ENCODE results near the gene ATP1A3.

The ATP1A3 gene

GRCh38 chr19:41924151-41925145 lies 69.6 kb downstream of the ATP1A3 start:
- peaks cover 50% of the 10 kb centered on the region for H3K27me3 ChIP-seq (ENCODE audit: insufficient read depth, low read depth, severe bottlenecking)
- TF ChIP-seq, protein P1, sequence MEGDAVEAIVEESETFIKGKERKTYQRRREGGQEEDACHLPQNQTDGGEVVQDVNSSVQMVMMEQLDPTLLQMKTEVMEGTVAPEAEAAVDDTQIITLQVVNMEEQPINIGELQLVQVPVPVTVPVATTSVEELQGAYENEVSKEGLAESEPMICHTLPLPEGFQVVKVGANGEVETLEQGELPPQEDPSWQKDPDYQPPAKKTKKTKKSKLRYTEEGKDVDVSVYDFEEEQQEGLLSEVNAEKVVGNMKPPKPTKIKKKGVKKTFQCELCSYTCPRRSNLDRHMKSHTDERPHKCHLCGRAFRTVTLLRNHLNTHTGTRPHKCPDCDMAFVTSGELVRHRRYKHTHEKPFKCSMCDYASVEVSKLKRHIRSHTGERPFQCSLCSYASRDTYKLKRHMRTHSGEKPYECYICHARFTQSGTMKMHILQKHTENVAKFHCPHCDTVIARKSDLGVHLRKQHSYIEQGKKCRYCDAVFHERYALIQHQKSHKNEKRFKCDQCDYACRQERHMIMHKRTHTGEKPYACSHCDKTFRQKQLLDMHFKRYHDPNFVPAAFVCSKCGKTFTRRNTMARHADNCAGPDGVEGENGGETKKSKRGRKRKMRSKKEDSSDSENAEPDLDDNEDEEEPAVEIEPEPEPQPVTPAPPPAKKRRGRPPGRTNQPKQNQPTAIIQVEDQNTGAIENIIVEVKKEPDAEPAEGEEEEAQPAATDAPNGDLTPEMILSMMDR (IDR thresholded peaks at IDR 0.05; ENCODE audit: low read depth, low read length) = no peak
- no peak overlapping the region for H3K27ac ChIP-seq
- H3K4me3 ChIP-seq (ENCODE audit: low read depth, low read length) = no peak overlapping the region
- no peaks in the 10 kb centered on the region for H3K9me3 ChIP-seq (ENCODE audit: severe bottlenecking)
- H3K36me3 ChIP-seq = no peaks in the 10 kb centered on the region
- no peak for DNase-seq

- no peak for DNase-seq
- Histone ChIP-seq H3K27ac (no peak overlapping the region), H3K4me3 (ENCODE audit: low read depth, low read length) (no peak overlapping the region), H3K36me3 (no peaks in the 10 kb centered on the region), H3K9me3 (ENCODE audit: severe bottlenecking) (no peaks in the 10 kb centered on the region), H3K27me3 (ENCODE audit: insufficient read depth, low read depth, severe bottlenecking) (peaks cover 43% of the 10 kb centered on the region)
- TF ChIP-seq, protein P1 (IDR thresholded peaks at IDR 0.05; ENCODE audit: low read depth, low read length) = no peak
Measured at GRCh38 chr19:41923045-41923788, 70.8 kb downstream of the ATP1A3 start.

DNA sequence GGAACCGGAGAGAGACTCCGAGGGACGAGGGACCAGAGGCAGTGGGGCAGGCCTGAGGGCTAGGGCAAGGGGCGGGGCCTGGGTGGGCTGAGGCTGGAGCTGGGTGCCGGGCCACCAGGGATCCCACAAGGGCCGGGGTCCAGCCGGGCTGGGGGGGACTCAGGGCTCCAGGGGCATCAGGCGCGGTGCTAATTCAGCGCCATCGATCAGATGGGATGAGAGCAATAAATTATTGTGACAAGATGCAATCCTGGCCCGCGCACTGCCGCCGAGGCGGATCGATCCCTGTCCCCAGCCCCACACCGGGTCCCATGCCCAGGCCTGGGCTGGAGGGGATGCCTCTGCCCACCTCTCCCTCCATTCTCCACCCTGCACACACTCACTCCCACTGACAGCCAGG lies 71.4 kb downstream of the ATP1A3 start:
- H3K36me3 ChIP-seq = no peaks in the 10 kb centered on the region
- no peak overlapping the region for H3K4me3 ChIP-seq (ENCODE audit: low read depth, low read length)
- TF ChIP-seq, protein P1 (IDR thresholded peaks at IDR 0.05; ENCODE audit: low read depth, low read length) = no peak
- no peak overlapping the region for H3K27ac ChIP-seq
- no peaks in the 10 kb centered on the region for H3K9me3 ChIP-seq (ENCODE audit: severe bottlenecking)
- peaks cover 42% of the 10 kb centered on the region for H3K27me3 ChIP-seq (ENCODE audit: insufficient read depth, low read depth, severe bottlenecking)
- no peak for DNase-seq

- Histone ChIP-seq H3K4me3 (ENCODE audit: low read depth, low read length) (no peak overlapping the region), H3K27me3 (ENCODE audit: insufficient read depth, low read depth, severe bottlenecking) (peaks cover 35% of the 10 kb centered on the region), H3K9me3 (ENCODE audit: severe bottlenecking) (no peaks in the 10 kb centered on the region), H3K36me3 (no peaks in the 10 kb centered on the region), H3K27ac (no peak overlapping the region)
- no peak for DNase-seq
- TF ChIP-seq, protein P1 (IDR thresholded peaks at IDR 0.05; ENCODE audit: low read depth, low read length) = no peak
Measured at GRCh38 chr19:41921577-41922576, 72.2 kb downstream of the ATP1A3 start.

DNA sequence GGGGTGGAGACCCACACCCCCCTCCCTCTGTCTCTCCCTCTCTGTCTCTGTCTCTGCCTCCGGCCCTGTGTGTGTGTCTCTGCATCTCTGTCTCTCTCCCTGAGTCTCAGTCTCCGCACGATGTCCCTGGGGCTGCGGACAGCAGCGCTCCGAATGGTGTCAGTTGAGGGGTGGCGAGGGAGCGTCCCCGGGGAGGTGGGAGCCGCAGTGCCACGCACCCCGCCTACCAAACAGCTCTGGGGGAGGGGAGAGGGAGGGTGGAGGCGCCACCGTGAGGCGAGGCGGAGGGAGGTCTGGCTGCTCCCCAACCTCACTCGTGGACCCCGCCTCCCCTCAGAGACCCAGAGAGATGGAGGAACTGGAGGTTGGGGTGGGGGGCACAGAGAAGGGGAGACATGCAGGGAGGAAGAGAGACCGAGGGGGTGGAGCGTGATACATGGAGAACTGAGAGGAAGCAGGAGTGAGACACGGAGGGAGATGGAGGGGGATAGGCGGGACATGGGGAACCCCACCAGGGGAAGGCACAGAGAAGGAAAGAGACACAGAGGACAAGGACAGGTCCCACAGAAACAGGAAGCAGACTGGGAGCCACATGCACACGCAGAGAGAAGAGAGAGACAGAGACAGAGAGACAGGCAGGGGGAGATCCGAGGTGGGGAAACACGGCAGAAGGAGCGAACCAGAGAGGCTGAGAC lies 73.0 kb downstream of the ATP1A3 start:
- H3K4me3 ChIP-seq (ENCODE audit: low read depth, low read length) = no peak overlapping the region
- no peaks in the 10 kb centered on the region for H3K9me3 ChIP-seq (ENCODE audit: severe bottlenecking)
- TF ChIP-seq, protein P1 (IDR thresholded peaks at IDR 0.05; ENCODE audit: low read depth, low read length) = no peak
- peaks cover 31% of the 10 kb centered on the region for H3K27me3 ChIP-seq (ENCODE audit: insufficient read depth, low read depth, severe bottlenecking)
- H3K27ac ChIP-seq = no peak overlapping the region
- H3K36me3 ChIP-seq = no peaks in the 10 kb centered on the region
- DNase-seq = no peak
